Breast epithelium (tissue), 3 donors: ENCODE data around the gene TBC1D1.

Source experiments
- POLR2A ChIP-seq: fragments of 450-650 bp; IDR thresholded peaks from one replicate; pipeline ENCODE4 v1.6.1; 2016; ENCODE audit warnings: antibody characterized with exemption, mild to moderate bottlenecking, moderate library complexity
- POLR2AphosphoS5 ChIP-seq, 3 donors: sonication (generic); formaldehyde crosslinking; IDR thresholded peaks; one replicate each; pipeline ENCODE4 v1.6.1; 2017; ENCODE audit warnings: antibody characterized with exemption in 3 of 3
- TF ChIP-seq, protein P1 (sequence below), 3 donors: fragments of 450-650 bp; IDR thresholded peaks; one replicate each; pipeline ENCODE4 v1.5.1; 2016 to 2017; ENCODE audit warnings: antibody characterized with exemption in 3 of 3, mild to moderate bottlenecking in 3 of 3, moderate library complexity in 3 of 3

DNA sequence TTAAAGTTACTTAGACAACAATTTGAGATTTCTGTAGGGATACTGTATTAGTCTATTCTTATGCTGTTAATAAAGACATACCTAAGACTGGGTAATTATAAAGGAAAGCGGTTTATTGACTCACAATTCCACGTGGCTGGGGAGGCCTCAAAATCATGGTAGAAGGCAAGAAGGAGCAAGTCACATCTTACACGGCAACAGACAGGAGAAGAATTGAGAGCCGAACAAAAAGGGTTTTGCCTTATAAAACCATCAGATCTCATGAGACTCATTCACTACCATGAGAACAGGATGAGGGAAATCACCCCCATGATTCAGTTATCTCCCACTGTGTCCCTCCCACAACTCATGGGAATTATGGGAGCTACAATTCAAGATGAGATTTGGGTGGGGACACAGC lies 80.3 kb downstream of the TBC1D1 start:
- TF ChIP-seq, protein P1, sequence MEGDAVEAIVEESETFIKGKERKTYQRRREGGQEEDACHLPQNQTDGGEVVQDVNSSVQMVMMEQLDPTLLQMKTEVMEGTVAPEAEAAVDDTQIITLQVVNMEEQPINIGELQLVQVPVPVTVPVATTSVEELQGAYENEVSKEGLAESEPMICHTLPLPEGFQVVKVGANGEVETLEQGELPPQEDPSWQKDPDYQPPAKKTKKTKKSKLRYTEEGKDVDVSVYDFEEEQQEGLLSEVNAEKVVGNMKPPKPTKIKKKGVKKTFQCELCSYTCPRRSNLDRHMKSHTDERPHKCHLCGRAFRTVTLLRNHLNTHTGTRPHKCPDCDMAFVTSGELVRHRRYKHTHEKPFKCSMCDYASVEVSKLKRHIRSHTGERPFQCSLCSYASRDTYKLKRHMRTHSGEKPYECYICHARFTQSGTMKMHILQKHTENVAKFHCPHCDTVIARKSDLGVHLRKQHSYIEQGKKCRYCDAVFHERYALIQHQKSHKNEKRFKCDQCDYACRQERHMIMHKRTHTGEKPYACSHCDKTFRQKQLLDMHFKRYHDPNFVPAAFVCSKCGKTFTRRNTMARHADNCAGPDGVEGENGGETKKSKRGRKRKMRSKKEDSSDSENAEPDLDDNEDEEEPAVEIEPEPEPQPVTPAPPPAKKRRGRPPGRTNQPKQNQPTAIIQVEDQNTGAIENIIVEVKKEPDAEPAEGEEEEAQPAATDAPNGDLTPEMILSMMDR (IDR thresholded peaks at IDR 0.05): no peak
- no peak for TF ChIP-seq POLR2A
- no peak for TF ChIP-seq POLR2AphosphoS5 (IDR thresholded peaks at IDR 0.05)
